Osteocyte (in vitro differentiated cells): ENCODE measurements around the gene PDCD11. TPM values are rescaled to one million over a fixed set of nuclear protein-coding genes. Genes with fewer than 3 reads are reported as not detected.

Experiments used
- DNase-seq: peaks from one replicate; pipeline ENCODE4 v3.0.0; 2021; ENCODE audit warnings: mixed read lengths; ENCODE audit not compliant: unreplicated experiment; ENCODE audit errors: extremely low spot score
- H3K27ac Mint-ChIP-seq: one replicate; pipeline ENCODE4 v1.8.0; 2021; ENCODE audit warnings: mild to moderate bottlenecking, mixed read lengths; ENCODE audit not compliant: unreplicated experiment
- H3K27me3 Mint-ChIP-seq: one replicate; pipeline ENCODE4 v1.8.0; 2021; ENCODE audit warnings: mixed read lengths; ENCODE audit not compliant: unreplicated experiment
- H3K36me3 Mint-ChIP-seq: one replicate; pipeline ENCODE4 v1.8.0; 2021; ENCODE audit warnings: mixed read lengths; ENCODE audit not compliant: unreplicated experiment
- H3K4me1 Mint-ChIP-seq: one replicate; pipeline ENCODE4 v1.8.0; 2021; ENCODE audit warnings: mixed read lengths; ENCODE audit not compliant: unreplicated experiment
- H3K4me3 Mint-ChIP-seq: one replicate; pipeline ENCODE4 v1.8.0; 2021; ENCODE audit warnings: mild to moderate bottlenecking, moderate library complexity, mixed read lengths; ENCODE audit not compliant: unreplicated experiment
- H3K9me3 Mint-ChIP-seq: one replicate; pipeline ENCODE4 v1.8.0; 2021; ENCODE audit warnings: mixed read lengths; ENCODE audit not compliant: unreplicated experiment
- microRNA-seq: library from miRNA; unstranded; fragments of <30 nt; microRNA quantifications from one replicate; pipeline ENCODE4 v1.1.0, GENCODE V29; 2020; ENCODE audit not compliant: unreplicated experiment
- total RNA-seq: library from RNA; stranded (reverse); gene quantifications from 2 replicates; pipeline ENCODE4 v1.2.1, GENCODE V29; 2021
- TF ChIP-seq, protein P1 (sequence below): fragments of 200-600 bp; sonication (generic); IDR thresholded peaks from 2 replicates; pipeline ENCODE4 v1.5.0; 2021; ENCODE audit warnings: antibody characterized with exemption, mild to moderate bottlenecking, moderate library complexity

Gene PDCD11
- total RNA-seq, 1 donor from 2014 or later, result 32.6 TPM

DNA sequence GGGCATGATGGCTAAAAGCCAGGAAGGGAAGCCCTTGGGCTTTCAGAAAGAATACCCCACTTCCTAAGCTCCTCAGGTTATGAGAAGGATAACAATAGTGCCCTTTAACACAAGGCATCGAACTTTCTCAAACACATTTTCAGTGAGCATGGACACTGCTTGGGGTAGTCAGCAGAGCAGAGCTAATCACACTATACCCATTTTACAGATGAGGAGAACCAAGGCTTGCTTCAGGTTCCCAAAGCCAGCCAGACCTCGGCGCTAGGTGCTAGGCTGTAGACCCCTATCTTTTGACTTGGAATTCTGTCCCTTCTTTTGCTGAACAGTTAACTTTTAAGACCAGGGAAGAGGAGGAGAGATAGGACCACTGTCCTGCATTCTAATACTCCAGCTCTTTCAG lies 98.9 kb downstream of the PDCD11 start:
- Mint-ChIP-seq H3K27me3 (peaks cover 32% of the 10 kb centered on the region), H3K4me1 (peaks cover 29% of the 10 kb centered on the region), H3K36me3 (no peaks in the 10 kb centered on the region), H3K9me3 (no peaks in the 10 kb centered on the region), H3K4me3 (no peak overlapping the region), H3K27ac (no peak overlapping the region)
- TF ChIP-seq, protein P1, sequence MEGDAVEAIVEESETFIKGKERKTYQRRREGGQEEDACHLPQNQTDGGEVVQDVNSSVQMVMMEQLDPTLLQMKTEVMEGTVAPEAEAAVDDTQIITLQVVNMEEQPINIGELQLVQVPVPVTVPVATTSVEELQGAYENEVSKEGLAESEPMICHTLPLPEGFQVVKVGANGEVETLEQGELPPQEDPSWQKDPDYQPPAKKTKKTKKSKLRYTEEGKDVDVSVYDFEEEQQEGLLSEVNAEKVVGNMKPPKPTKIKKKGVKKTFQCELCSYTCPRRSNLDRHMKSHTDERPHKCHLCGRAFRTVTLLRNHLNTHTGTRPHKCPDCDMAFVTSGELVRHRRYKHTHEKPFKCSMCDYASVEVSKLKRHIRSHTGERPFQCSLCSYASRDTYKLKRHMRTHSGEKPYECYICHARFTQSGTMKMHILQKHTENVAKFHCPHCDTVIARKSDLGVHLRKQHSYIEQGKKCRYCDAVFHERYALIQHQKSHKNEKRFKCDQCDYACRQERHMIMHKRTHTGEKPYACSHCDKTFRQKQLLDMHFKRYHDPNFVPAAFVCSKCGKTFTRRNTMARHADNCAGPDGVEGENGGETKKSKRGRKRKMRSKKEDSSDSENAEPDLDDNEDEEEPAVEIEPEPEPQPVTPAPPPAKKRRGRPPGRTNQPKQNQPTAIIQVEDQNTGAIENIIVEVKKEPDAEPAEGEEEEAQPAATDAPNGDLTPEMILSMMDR, result no peak
- no peak for DNase-seq

Small RNA genes within 50 kb of the gene (microRNA-seq; reads per million reads assigned to microRNA genes)
- gene MIR1307, result 1,518 reads per million, percentile 82 among the genes with 10 or more reads in this experiment

Other genes with a start within 250 kb of the PDCD11 start
- gene NT5C2, start 203.4 kb upstream of the PDCD11 start, total RNA-seq, result 64.0 and 68.2 TPM in 2 replicates
- not detected in 2 replicates for gene RPEL1, start 150.7 kb upstream of the PDCD11 start, total RNA-seq
- gene INA, start 119.5 kb upstream of the PDCD11 start, total RNA-seq, result 2.4 and 2.5 TPM in 2 replicates
- 12.3 and 14.2 TPM in 2 replicates for gene PCGF6, start 45.5 kb upstream of the PDCD11 start, total RNA-seq
- gene TAF5, start 28.6 kb upstream of the PDCD11 start, total RNA-seq, result 4.2 and 4.5 TPM in 2 replicates
- 293 and 307 TPM in 2 replicates for gene ATP5MK, start 151 bp upstream of the PDCD11 start, total RNA-seq
- 1.9 and 2.1 TPM in 2 replicates for gene CALHM2, start 55.7 kb downstream of the PDCD11 start, total RNA-seq
- gene CALHM1, start 62.3 kb downstream of the PDCD11 start, total RNA-seq, result not detected in 2 replicates
- gene CALHM3, start 82.6 kb downstream of the PDCD11 start, total RNA-seq, result not detected in 2 replicates
- 1.0 and 2.5 TPM in 2 replicates for gene NEURL1, start 97.1 kb downstream of the PDCD11 start, total RNA-seq